ENCODE data around the gene PLPP2.

Gene PLPP2

DNA sequence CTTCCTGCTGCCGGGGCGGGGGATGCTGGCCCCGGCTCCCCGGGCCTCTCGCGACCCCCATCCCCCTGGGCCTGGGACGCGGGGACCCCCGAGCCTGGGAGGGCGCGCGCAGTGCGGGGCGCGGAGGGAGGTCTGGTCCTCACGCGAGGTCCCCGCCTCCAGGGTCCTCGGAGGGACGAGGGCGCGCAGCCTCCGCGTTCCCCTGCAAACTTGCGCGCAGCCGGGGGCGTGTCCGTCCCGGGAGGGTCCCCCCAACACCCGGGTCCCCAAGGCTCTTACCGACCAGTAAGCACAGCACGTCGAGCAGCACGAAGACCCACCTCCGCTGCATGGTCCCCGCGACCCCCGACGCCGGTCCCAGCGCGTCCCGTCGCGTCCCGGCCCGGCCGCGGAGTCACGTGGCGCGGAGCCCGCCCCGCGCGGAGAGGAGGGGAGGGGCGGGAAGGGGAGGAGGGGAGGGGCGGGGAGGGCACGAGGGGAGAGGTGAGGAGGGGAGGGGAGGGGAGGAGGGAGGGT is at the start of gene PLPP2:
Gene PLPP2 (minus strand): TSS at position 398 of the 516 bp plus-strand sequence. CDS start 67 bp downstream, at position 331.
- DNase-seq: no peak

DNA sequence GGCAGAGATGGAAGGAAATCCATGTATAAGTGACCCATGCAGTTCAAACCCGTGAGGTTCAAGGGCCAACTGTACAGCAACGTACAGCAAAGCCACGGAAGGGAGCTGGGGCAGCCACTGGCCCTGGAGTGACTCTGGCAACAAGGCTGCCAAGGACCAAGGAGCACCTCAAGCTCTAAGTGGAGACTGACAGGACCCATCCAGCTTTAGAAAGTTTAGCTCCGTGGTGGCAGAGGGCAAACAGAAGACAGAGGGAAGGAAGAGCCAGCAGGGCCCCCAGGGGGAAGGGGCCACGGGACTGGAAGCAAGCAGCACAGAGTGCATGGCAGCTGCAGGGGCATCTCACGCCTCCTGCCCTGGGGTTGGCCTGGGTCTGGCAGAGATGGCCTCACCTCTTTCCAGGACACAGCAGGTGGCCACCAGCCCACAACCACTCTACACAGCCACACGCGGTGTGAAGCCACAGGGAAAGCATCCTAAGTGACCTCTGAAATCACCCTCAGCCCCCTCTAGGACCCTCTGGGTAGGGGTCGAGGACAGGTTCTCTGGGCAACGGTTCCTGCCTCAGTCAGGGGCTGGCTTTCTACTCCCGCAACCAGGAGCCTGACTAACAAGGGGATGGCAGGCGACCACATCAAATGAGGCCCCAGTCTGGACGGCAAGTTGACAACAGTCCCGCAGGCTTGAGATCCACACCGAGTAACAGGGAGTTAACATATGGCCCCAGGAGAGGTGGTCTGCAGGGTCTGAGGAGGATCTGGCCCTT is 49.6 kb upstream of the PLPP2 start:
- DNase-seq: no peak

DNA sequence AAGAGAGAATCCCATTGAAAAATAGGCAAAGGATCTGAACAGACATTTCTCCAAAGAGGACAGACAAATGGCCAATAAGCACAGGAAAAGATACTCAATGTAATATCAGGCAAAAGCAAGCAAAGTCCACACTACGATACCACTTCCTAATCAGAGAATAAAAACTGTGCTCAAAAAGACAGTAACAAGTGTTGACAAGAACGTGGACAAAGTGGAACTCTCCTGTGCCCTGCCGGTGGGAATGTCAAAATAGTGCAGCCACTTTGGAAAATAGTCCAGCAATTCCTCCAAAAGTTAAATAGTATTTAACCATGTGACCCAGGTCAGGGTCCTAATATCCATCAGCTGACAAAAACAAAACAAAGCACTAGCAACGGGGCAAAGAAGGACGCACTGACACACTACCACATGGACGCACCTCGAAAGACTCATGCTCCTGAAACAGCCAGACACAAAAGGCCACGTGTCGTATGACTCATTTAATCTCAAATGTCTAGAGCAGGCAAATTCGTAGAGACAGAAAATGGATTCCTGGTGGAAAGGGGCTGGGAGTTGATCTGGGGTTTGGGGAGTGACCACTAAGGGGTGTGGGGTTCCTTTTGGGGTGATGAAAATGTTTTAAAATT is 48.2 kb upstream of the PLPP2 start:
- no peak for DNase-seq

DNA sequence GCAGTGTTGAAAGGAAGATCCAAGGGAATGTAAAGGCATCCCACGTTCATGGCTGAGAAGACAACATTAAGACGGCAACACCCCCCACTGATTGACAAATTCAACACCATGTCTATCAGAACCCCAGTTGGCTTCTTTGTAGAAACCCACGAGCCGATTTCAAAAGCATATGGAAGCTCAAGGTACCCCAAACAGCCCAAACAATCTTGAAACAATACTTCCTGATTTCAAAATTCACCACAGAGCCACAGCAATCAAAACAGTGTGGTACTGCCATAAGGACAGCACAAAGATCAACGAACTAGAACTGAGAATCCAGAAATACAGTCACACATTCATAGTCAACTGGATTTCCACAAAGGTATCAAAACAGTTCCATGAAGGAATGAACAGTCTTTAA is 47.2 kb upstream of the PLPP2 start:
- DNase-seq: no peak

DNA sequence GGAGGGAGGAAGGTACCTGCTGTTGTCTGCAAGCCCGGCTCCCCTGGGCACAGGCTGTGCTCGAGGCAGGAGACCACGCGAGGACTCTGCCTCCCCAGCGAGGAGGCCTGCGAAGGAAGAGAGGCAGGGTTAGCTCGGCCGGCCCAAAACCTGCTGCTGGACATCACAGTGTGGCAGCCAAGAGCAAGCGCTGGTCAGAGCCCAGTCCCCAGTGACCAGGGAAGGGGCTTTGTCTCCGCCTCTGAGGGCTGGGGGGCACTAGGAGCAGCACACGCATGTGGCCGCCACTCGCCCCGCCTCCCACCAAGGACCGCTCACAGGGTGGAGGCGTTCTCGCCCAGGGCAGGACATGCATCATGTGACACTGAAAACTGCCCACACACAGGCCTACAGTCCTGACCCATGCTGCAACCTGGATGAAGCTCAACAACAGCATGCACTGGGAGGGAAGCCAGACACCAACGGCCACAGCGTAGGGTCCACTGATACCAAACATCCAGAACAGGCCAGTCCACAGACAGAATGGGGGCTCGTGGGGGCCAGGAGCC is 44.9 kb upstream of the PLPP2 start:
- DNase-seq: no peak

DNA sequence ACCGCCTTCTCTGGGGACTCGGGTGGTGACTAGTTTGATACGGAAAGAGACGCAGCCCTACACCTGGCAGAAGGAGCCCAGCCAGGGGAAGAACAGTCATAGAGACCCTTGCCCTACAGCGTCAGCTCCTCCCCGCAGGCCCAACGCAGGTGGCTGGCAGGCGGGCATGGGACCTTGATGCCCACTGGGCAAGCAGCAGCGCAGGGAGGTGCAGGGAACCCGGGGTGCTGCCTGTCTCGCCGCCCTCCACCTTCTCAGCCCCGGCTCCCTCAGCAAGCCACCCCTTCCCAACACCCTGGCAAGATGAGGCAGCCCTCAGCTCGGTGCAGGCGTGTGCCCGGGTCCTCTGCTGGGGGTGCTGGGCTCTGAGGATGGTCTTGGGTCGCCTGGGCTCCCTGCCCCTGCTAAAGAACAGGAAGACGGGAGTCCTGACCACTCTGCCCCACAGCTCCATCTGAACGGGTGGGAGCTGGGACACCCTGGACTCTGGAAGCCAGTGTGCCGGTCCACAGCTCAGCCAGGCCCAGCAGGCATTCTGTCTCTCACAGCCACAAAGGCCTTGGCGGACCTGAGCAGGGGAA is 44.4 kb upstream of the PLPP2 start:
- no peak for DNase-seq

DNA sequence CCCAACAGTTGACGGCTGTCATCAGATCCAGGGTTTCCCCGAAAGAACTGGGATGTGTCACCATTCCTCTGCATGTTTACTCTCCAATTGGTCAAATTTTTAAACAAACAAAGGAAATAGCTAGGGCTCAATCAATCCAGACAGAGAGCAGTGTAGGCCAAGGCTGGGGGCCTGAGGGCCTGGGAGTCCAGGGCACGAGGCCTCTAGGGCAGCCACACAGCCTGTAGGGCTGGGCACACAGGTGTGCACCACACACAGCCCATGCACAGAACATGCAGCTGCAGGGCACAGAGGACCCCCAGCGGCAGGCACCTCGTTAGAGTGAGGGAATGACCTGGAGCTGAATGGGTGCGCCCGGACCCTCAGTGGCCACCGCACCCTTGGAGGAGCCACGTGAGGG is 43.9 kb upstream of the PLPP2 start:
- no peak for DNase-seq

DNA sequence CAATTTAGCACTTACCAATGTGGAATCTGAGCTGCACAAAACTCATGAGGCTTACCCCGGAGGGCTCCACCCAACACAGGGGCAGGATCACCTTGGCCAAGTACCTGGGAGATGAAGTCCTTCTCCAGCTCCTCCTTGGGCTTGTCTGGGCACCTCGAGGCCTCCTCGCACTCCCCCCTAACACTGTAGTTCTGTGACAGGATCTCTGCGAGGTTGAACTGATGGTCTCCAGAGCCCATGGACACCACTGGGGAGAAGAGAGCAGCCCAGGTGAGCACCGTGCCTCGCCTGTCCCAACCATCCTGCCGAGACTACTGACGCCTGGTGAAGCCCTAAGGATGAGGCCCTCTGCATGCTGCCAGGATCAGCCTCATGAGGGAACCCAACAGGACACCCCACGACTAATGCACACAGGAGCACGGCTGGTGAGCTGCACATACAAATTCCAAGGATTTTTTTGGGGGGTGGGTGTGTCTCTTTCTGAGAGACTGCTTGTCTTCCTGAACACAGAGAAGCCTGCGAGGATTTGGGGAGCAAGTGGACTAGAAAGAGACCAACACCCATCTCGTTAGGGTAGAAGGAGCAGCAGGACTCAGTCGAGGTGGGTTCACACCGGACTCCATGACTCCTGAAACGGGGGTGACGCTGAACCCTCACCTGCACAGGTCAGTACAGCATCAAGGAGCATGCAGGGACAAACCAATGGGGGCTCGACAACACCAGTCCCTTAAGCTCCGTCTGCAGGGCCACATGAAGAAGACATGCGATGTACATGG is 43.3 kb upstream of the PLPP2 start:
- no peak for DNase-seq

DNA sequence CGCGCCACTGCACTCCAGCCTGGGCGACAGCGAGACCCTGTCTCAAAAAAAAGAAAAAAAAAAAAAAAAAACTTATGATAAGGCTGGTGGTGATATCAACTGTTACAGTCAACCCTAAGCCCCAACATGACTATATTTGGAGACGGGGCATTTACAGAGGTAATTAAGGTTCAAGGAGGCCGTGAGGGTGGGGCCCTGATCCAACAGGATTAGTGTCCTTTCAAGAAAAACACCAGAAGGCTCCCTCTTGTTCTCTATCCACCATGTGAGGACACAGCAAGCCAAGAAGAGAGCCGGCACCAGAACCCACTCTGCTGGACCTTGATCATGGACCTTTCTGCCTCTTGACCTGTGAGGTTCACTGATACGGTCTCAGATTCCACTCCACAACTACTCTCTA is 39.3 kb upstream of the PLPP2 start:
- DNase-seq: no peak

DNA sequence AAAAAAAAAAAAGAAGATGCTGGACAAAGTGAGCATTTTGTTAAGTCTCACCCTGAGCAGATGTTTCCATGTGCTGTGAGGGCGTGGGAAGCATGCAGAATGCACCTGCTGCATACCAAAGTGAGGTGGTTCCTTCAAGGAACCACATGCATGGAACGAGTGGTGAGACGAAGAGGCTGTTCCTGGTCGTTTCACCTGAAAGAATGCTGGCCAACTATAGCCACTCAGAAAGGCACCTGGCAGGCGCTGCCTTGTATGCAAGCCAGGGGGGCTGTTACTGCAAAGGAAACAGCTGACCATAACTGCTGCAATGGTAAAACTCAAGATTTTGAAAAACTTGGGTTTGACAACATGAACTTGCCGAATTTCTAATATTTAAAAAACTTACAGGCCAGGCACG is 38.7 kb upstream of the PLPP2 start:
- no peak for DNase-seq

DNA sequence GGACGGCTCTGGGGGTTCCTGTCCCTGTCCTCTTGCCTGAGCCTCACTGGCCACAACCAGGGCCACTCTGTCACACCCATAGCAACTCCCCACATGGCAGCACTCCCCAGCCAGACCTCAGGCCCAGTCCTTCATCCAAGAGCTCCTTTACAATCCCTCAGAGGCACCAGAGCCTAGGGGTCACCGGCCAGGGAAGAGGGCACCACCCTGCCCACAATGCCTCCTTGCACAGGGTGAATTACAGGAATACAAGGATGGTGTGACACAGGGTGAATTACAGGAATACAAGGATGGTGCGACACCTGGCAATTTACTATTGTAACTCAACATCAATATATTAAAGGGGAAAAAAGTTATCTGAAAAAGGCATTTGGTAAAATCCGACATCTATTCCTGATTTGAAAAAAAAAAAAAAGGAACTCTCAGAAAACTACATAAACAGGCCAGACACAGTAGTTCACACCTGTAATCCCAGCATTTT is 36.9 kb upstream of the PLPP2 start:
- DNase-seq: no peak

DNA sequence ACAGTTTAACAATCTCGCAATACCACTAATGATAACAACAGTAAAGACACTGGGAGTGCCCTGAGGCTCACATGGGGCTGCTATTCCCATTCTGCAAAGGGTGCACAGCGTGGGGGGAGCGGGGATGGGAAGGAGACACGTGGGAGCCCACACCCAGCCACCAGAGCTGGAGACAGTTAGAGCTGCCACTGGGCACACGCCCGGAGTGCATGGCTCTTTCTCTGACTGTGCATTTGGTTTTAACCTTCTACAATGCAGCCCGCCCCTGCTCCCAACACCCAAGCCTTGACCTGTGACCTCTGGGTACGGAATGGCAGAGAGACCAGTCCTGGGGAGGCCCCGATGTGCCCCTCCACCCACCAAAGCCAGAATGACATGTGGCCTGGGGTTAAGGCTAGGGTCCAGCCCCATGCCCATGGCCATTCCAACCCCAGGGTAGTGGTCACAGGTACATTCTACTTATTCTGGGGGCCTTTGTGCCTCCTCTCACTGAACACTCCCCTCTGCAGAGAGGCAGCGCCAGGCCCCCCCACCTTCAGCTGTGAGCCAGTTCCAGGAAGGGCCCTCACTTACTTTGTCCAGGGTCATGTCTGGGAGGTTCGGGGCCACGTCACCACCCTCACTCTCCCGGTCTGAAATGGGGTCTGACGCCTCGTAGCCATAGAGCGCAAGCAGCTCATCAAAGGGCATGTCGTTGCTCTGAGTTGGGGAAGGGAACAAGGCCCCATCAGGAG is 36.3 kb upstream of the PLPP2 start:
- DNase-seq: no peak

DNA sequence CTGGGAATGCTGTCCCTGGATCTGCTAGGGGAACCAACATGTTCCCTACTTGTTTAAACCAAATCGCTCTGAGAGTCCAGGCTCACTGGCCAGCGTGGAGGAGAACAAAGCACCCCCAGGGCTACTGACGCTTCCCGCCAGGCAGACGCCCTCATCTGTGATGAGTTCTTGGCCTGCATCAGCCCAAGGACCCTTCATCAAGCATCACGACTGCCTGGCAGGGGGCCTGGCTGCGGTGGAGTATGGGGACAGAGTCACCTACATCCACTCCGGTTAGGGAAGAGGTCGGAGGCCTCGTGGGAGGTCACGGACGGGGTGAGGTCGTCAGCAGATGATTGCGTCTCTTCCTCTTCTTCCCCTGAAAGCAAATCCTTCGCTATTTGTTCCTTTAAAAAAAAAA is 35.7 kb upstream of the PLPP2 start:
- no peak for DNase-seq

DNA sequence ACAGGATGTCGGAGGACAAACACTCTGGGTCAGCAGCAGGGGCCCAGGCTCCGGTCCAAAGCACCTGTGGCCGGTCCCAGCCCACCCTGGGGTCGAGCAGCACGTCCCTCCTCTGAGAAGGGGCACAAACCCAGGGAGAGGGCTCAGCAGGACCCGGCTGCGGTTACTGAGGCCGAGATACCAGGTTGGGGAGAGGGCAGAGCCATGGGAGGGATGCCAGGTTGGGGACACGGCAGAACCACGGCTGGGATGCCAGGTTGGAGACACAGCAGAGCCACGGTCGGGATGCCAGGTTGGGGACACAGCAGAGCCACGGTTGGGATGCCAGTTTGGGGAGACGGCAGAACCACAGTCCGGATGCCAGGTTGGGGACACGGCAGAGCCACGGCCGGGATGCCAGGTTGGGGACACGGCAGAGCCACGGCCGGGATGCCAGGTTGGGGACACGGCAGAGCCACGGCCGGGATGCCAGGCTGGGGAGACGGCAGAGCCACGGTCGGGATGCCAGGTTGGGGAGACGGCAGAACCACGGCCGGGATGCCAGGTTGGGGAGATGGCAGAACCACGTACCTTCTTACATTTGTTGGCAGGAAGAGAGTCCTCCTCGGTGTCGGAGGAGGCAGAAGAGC is 34.8 kb upstream of the PLPP2 start:
- DNase-seq: no peak

DNA sequence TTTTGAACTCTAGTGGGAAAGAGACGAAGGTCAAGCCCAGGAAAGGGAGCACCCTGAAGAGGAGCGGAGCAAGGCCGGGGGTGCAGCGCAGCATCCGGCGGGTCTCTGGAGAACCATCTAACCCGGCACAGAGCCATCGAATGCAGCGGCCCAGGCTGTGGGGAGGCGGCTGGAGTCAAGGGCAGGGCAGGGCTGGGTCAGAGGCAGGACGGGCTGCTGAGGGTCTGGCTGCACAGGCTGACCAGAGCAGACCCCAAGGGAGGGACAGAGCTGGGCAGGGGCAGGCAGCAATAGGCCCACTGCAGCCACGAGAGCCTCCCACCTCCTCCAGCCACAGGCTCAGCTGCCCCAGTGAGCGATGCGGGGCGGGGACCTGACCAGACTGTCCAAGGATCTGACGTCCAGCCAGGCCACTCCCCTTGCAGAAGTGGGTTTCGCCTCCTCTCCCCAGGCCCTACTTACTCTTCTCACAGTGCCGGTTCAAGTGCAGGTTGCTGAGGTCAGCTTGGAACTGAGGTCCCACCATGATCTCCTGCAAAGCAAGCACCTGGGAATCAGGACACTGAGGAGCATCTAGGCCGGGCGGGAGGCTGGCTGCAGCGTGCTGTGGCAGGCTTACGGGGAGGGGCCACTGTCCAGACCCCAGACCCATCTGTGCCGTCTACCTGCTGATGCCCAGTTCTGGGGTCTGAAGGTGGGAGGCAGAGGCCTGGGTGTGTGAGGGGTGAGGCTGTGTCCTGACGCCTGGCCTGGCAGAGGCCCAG is 34.2 kb upstream of the PLPP2 start:
- no peak for DNase-seq

DNA sequence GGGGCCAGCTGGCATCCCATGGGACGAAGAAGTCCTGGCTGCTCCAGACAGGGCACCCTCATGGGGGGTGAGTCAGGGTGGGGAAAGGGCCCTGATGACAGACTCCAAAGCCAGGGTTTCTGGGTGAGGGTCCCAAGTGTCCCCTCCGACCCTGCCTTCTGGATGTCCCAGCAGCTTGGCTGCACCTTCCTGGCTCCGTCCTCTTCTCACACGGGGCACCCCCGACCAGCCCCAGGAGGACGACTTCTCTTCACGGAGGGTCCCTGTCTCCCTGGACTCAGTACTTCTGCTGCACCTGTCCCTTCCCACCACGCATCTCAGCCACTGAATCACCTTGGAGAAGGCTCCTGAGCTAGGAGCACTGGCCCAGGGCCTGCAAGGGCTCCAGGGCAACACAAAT is 33.5 kb upstream of the PLPP2 start:
- DNase-seq: no peak

DNA sequence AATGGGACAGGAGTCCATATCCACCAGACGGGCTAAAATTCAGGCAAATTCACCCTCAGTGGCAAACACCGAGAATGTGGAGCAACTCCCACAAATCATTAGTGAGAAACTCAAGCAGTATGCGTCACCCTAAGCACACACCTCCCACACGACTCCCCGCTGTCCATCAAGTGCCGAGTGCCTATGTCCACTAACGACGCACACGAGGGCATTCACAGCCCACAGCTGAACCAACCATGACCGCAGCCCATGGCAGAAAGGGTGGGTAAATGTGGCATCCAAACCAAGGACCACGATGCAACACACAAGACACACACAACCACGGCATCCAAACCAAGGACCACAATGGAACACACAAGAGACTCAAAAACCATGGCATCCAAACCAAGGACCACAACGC is 31.4 kb upstream of the PLPP2 start:
- no peak for DNase-seq

DNA sequence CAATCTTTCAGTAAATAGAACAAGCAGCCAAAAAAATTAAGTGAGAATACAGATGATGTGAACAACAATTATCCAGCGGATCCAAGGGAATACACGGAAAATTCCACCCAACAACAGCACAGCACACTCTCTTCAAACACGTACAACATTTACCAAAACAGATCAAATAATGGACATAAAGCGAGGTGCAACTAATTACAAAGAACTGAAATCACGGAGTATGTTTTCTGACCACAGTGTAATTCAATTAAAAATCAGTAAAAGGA is 27.2 kb upstream of the PLPP2 start:
- DNase-seq: no peak

DNA sequence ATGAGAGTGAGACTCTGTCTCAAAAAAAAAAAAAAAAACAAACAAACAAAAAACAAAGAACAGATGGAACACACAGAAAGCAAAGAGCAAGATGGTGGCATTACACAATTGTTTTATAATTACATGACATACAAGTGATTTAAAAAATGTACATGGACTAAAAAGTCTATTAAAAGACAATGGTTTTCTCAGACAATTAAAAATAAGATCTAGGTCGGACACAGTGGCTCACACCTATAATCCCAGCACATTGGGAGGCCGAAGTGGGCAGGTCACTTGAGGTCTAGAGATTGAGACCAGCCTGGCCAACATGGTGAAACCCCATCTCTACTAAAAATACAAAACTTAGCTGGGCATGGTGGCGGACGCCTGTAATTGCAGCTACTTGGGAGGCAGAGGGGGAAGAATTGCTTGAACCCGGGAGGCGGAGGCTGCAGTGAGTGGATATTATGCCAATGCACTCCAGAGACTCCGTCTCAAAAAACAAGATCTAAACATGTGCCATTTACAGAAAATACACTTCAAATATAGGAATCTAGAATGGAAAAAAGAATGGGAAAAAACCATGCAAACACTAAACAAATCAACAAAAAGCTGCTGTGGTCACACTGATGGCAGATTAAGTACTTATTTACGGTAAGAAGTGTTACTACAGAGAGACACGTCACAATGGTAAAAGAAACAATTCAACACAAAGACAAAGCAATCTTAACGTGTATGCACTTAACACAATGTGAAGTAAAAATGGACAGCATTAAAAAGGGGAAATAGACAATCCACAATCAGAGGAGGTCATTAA is 26.7 kb upstream of the PLPP2 start:
- DNase-seq: no peak

DNA sequence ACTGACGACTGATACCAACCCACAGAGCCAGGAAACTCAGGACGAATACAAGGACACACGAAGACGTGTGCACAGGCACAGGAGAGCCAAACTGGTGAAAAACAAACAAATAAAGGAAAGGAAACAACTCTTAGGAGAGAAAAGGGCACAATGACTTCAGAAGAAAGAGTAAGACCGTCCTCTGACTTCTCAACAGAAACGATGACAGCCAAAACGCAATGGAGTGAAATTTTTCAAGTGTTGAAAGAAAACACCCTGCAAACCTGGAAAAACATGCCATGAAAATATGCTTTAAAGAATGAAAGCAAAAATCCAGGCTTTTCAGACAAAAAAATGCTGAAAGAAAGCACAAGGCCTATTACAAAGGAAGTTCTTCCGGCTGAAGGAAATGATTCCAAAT is 24.6 kb upstream of the PLPP2 start:
- DNase-seq: no peak
